ENCODE results near the gene SHANK1. TPM values are rescaled to one million over a fixed set of nuclear protein-coding genes. Genes with fewer than 3 reads are reported as not detected.

SHANK1 gene
- total RNA-seq, 4 donors from 2014 or later: 0.42 to 6.6 TPM; not detected in 2

DNA sequence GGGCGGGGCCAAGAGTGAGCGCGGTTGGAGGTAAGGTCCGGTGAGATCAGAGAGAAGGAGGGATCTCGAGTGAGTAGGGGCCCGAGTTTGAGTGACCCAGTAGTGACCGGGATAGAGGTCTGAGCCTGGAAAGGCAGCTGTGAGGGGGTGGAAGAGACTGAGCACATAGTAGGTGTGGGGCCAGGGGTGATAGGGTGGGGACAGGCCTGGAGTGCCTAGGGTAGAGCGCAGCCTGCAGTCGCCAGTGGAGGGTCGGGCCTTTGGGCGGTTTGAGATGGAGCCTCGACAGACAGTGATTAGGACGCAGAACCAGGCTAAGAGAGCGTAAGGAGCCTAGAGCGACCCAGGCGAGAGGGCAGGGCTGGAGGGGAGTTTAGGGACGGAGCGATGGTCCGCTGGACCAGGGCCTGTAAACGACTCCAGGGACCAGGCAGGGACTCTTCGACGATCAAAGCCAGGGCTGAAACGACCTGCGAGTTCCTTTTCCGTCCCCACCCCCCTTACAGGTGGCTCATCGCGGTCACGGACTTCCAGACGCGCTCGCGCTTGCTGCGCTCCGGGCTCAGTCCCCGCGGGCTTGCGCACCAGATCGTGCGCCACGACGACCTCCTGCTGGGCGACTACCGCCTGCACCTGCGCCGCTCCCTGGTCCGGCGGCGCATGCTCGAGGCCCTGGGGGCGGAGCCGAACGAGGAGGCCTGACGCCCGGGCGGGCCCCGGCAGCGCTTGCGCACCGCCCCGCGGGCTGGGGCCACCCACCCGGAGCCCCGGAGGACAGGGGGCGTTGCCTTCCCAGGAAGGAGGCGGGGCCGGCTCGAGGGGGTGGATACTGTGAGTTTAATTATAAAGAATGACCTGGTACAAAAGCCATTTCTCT lies 60.9 kb downstream of the SHANK1 start:
- Histone ChIP-seq H3K4me1 (peaks cover 15% of the 10 kb centered on the region), H3K27ac (peak overlapping the region; percentile 51), H3K4me3 (peak overlapping the region; percentile 42), H3K36me3 (no peaks in the 10 kb centered on the region), H3K27me3 (peaks cover 86% of the 10 kb centered on the region), H3K9me3 (peaks cover 6% of the 10 kb centered on the region)
- DNase-seq (ENCODE audit: low spot score in 2 of 2): no peak
- TF ChIP-seq POLR2AphosphoS5 (IDR thresholded peaks at IDR 0.05) (no peak), POLR2A (IDR thresholded peaks at IDR 0.05) (no peak), CTCF (IDR thresholded peaks at IDR 0.05) (no peak), EP300 (IDR thresholded peaks at IDR 0.05) (no peak)
- WGBS: 4% methylated on average over 62 of the region's 67 CpGs

DNA sequence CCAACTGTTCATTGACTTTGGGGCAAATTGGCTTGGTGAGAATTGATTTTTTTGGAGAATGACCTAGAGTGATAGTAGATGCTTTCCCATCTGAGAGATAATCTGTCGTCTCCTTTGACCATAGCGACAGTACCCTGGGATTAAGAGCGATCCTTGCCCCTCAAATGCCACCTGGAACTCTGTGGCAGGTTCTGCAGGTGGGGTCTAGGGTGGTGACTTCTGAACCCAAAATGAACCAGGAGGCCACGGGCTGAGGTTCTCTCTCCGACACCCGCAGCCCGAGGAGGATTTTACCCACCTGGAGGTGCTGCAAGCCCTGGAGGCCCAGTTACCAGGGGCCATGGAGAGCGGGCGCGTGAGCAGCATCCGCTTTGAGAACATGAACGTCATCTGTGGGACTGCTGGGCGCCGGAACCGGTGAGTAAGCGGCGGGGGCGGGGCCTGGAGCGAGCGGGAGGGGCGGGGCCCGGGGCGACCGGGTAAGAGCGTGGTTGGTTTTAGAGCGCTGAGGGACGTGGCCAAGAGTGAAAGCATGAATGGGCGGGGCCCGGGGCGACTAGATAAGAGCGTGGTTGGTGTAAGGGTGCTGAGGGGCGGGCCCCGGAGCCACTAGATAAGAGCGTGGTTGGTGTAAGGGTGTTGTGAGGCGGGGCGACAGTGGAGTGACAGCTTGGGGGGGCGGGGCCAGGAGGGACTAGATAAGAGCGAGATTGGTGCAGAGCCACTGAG lies 61.7 kb downstream of the SHANK1 start:
- no peaks in the 10 kb centered on the region for H3K36me3 ChIP-seq
- 4% methylated on average over 23 of the region's 38 CpGs for WGBS
- peaks cover 6% of the 10 kb centered on the region for H3K9me3 ChIP-seq
- H3K27me3 ChIP-seq: peaks cover 83% of the 10 kb centered on the region
- DNase-seq (ENCODE audit: low spot score in 2 of 2): peak; percentile 81 to 89
- H3K27ac ChIP-seq: no peak overlapping the region
- peaks cover 15% of the 10 kb centered on the region for H3K4me1 ChIP-seq
- H3K4me3 ChIP-seq: peak overlapping the region; percentile 42
- TF ChIP-seq POLR2AphosphoS5 (IDR thresholded peaks at IDR 0.05) (no peak), EP300 (IDR thresholded peaks at IDR 0.05) (no peak), POLR2A (IDR thresholded peaks at IDR 0.05) (no peak), CTCF (IDR thresholded peaks at IDR 0.05) (no peak)

DNA sequence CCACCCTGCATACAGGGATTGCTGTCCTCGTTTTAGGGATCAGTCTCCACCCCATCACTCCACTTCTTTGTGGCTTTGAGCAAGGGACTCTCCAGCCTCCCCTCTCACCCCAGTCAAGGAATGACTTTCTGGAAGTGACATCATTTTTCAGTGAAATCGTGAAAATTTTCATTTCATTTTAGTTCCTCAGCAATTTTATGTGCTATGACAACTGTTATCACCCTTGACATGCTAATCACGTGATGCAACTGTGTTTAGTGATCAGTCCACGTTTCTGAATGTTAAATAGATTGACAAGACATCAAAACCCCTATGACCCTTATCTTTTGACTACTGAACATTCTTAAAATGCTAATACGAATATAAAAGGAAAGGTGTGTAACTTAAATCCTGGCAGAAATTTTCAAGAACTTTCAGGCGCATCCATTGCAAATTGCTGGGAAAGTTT lies 62.4 kb downstream of the SHANK1 start:
- Histone ChIP-seq H3K4me3 (peak overlapping the region; percentile 42), H3K36me3 (no peaks in the 10 kb centered on the region), H3K27ac (no peak overlapping the region), H3K9me3 (peaks cover 6% of the 10 kb centered on the region), H3K4me1 (peaks cover 15% of the 10 kb centered on the region), H3K27me3 (peaks cover 83% of the 10 kb centered on the region)
- 55% methylated on average over 6 of the region's 6 CpGs for WGBS
- no peak for TF ChIP-seq POLR2AphosphoS5 (IDR thresholded peaks at IDR 0.05)
- TF ChIP-seq POLR2A (IDR thresholded peaks at IDR 0.05): no peak
- no peak for TF ChIP-seq CTCF (IDR thresholded peaks at IDR 0.05)
- TF ChIP-seq EP300 (IDR thresholded peaks at IDR 0.05): no peak
- no peak for DNase-seq (ENCODE audit: low spot score in 2 of 2)

DNA sequence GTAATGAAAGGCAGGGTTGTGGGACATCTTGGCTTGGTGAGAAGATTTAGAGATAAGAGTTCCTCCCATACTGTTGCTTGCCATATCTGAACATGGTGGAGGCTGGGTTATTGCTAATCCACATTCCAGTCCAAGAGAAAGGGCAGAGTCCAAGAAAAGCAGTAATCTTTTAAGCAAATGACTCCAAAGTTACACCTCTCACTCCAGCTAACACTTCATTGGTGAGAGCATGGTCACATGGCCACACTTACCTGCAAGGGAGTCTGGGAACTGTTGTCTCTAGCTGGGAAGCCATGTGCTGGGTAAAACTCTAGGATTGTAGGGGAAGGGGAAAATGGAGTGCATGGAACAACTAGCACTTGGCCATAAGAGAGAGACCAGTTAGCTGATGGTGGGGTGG lies 64.7 kb downstream of the SHANK1 start:
- Histone ChIP-seq H3K9me3 (peaks cover 6% of the 10 kb centered on the region), H3K27me3 (peaks cover 68% of the 10 kb centered on the region), H3K4me3 (no peak overlapping the region), H3K36me3 (no peaks in the 10 kb centered on the region), H3K4me1 (peaks cover 15% of the 10 kb centered on the region), H3K27ac (no peak overlapping the region)
- no peak for DNase-seq (ENCODE audit: low spot score in 2 of 2)
- TF ChIP-seq POLR2A (IDR thresholded peaks at IDR 0.05) (no peak), CTCF (IDR thresholded peaks at IDR 0.05) (no peak), POLR2AphosphoS5 (IDR thresholded peaks at IDR 0.05) (no peak), EP300 (IDR thresholded peaks at IDR 0.05) (no peak)

- no peak overlapping the region for H3K27ac ChIP-seq
- 91% methylated on average over 6 of the region's 6 CpGs for WGBS
- H3K27me3 ChIP-seq: peaks cover 64% of the 10 kb centered on the region
- TF ChIP-seq EP300 (IDR thresholded peaks at IDR 0.05): no peak
- TF ChIP-seq CTCF (IDR thresholded peaks at IDR 0.05): no peak
- TF ChIP-seq POLR2AphosphoS5 (IDR thresholded peaks at IDR 0.05): no peak
- TF ChIP-seq POLR2A (IDR thresholded peaks at IDR 0.05): no peak
- peaks cover 6% of the 10 kb centered on the region for H3K9me3 ChIP-seq
- H3K4me3 ChIP-seq: no peak overlapping the region
- DNase-seq (ENCODE audit: low spot score in 2 of 2): no peak
- no peaks in the 10 kb centered on the region for H3K36me3 ChIP-seq
- H3K4me1 ChIP-seq: no peaks in the 10 kb centered on the region
Observed at GRCh38 chr19:50652722-50653121, 66.9 kb downstream of the SHANK1 start.

All from suprapubic skin (tissue), 4 donors.